HK-2 (cell line): ENCODE results near the gene LRRC42.
"Not testable (repeated sequence)": the region's sequence is repeated elsewhere in the genome, so short reads cannot be mapped to it uniquely, and the experiment has no call there.

ENCODE experiments used
- DNase-seq: peaks from one replicate; pipeline ENCODE4 v3.0.0-alpha.2; 2018; ENCODE audit not compliant: unreplicated experiment

Gene LRRC42

DNA sequence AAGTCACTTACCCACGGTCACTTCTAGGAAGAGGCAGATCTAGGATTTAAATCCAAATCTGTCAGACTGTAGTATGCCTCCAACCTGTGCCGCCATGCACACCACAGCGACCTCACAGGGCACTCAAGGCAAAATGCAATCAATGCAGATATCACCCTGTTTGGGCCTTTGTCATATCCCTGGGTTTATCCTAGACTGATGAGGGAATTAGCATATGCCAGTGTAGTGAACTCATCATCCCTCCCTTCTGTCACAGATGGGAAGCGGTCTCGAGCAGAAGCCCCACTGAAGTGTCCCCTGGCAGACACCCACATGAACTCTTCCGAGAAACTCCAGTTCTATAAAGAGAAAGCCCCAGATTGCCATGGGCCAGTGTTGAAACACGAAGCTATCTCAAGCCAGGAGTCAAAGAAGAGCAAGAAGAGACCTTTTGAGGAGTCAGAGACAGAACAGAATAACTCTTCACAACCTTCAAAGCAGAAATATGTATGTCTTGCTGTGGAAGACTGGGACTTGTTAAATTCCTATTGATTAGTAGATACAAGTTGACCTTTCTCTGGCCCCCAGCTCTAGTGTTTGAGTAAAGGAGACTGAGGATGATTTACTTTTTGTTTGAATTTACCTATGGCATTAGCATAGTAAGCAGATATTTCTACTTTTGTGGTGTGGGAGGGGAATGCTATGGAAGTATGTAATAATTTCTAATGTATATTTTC, 21.4 kb downstream of the LRRC42 start:
- DNase-seq = no peak

DNA sequence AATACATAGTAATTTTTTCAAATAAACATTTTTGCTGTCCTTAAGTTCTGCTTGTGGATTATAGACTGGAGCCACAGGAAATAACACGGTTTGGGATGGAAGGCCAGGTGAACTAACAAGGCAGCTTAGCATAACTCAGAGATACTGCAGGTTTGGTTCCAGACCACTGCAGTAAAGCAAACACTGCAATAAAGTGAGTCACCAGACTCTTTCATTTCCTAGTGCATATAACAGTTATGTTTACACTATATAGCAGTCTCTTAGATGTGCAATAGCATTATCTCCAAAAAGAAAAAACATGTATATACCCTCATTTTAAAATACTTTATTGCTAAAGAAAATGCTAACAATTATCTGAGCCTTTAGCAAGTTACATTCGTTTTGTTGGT, 22.0 kb downstream of the LRRC42 start:
- DNase-seq = no peak

DNA sequence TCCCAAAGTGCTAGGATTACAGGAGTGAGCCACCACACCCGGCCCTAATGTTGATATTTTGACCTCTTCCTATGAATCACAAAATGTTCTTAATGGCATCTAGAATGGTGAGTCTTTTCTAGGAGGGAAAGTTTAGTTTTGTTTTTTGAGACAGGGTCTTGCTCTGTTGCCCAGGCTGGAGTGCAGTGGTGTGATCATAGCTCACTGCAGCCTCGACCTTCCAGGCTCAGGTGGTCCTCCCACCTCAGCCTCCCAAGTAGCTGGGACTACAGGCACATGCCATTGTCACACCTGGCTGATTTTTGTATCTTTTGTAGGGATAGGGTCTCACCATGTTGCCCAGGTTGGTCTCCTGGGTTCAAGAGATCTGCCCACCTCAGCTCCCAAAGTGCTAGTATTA, 23.2 kb downstream of the LRRC42 start:
- not testable (repeated sequence) for DNase-seq

DNA sequence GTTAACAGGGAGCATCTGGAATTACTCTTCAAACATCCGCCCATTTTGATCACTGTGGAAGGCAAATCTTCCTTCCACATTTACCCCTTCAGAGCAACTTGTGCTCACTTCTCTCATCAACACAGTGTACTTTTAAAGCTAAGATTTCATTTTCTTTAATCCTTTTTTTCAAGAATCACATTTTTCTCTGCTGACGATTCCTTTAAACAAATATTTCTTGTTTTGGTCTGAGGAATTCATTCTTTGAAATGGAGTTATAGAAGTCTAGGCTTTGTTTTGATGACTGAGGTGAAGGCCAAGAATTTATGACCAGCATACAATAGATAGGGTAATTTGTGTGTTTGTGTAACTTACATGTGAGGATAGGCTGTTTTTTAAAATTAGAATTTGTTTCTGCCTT, 25.6 kb downstream of the LRRC42 start:
- DNase-seq = no peak

GRCh38 chr1:53975861-53976260, 29.7 kb downstream of the LRRC42 start:
- DNase-seq = no peak

GRCh38 chr1:53979712-53980450, 33.7 kb downstream of the LRRC42 start:
- no peak for DNase-seq

DNA sequence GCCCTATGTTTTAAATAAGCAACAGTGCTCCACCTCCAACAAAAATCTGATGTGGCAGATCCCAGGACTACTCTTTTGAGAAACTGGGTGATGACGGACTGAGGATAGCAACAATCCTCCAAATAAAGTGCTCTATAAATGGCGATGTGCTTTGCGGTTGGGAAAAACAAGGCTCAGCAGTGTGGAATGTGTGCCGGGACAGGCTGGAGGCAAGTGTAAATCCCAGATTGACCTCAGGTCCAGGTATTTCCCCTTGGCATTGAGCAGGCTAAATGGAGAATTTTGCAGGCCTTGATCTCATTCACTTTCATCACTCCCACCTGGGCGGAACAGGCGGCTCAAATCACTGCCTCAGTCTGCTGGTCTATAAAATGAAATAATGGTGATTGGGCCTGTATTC, 35.1 kb downstream of the LRRC42 start:
- no peak for DNase-seq

DNA sequence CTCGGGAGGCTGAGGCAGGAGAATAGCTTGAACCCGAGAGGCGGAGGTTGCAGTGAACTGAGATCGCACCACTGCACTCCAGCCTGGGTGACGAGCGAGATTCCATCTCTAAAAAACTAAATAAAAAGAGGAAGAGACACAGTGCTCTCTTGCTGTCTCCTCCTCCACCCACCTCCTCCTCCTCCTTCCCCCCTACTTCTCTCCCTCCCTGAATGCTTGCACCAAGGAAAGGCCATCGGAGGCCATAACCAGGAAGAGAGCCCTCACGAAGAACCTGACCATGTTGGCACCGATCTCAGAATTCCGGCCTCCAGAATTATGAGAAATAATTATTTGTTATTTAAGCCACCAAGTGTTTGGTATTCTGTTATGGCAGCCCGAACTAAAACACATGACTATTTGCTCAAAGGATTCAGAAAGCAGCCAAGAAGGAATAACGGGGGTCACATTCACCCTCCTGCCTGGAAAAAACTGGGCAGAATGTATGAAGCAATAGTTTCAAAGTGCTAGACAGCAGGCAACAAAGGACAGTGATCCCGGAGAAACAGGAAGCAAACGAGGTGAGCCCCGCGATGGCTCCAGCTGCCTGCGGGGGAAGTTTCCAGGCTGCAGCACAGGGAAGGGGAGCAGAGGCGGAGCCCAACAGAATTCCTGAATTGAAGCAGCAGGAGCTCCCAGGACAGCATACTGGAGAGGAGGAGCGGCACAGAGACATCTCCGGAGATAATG, 36.0 kb downstream of the LRRC42 start:
- peak; percentile 12 for DNase-seq

- DNase-seq = no peak
These were observed 36.6 kb downstream of the LRRC42 start for GRCh38 chr1:53982763-53983104.

- no peak for DNase-seq
These were observed 38.6 kb downstream of the LRRC42 start for GRCh38 chr1:53984726-53985125.

- DNase-seq = no peak
These were observed 40.3 kb downstream of the LRRC42 start for GRCh38 chr1:53986458-53986857.

- no peak for DNase-seq
These were observed 41.7 kb downstream of the LRRC42 start for GRCh38 chr1:53987880-53988279.

DNA sequence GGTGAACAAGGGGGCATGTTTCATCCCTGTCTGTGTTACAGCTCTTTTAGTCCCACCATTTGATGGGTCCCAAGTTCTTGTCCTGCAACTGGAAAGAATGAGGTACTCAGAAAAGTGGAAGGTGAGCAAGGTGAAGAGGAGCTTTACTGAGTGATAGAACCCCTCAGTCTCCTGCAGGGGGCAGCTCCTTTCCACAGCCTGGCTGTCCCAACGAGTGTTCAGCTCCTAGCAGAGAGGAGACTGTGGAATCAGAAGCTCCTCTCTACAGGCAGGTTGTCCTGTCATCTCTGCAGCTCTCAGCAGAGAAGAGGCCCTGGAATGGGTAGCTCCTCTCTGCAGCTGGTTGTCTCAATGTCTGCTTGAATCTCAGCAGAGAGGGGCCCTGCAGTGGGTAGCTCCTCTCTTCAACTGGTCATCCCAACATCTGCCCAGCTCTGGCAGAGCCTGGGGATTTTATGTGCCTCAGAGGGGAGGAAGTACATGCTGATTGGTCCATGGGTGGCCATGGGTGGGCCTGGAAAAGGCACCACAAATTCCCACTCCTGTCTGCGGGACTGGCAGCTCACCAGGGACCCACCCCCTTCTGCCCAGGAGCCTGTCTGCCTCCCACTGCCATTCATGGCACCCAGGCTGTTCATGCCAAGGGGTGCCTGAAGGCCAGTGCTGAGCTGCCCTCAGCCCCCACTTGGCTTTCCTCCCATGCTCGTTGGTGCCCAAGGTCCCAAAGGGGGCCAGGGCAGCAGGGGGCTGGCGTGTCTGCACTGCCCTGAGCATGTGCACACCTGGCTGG, 46.1 kb downstream of the LRRC42 start:
- DNase-seq = no peak

DNA sequence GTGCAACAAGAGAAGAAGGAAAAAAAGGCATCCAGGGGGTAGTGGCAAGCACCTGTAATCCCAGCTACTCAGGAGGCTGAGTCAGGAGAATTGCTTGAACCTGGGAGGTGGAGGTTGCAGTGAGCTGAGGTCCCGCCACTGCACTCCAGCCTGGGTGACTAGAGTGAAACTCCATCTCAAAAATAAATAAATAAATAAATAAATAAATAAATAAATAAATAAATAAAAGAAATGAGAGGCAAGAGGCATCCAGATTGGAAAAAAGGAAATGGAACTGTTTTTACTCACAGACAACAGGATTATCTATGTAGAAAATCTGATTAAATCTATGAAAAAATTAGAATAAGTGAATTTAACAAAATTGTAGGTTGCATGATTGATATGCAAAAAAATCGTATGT, 48.4 kb downstream of the LRRC42 start:
- DNase-seq = not testable (repeated sequence)

GRCh38 chr1:53995683-53996082, 49.5 kb downstream of the LRRC42 start:
- DNase-seq = no peak

DNA sequence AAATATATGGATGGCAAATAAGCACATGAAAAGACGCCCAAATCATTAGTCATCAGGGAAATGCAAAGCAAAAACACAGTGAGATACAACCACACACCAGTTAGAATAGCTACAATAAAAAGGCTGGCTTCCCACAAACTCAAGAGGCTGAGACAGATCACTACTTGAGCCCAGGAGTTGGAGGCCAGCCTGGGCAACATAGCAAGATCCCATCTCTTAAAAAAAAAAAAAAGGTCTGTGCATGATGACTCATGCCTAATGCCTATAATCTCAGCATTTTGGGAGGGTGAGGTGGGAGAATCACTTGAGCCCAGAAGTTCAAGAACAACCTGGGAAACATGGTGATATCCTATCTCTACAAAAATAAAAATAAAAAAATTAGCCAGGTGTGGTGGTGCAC, 52.1 kb downstream of the LRRC42 start:
- no peak for DNase-seq

DNA sequence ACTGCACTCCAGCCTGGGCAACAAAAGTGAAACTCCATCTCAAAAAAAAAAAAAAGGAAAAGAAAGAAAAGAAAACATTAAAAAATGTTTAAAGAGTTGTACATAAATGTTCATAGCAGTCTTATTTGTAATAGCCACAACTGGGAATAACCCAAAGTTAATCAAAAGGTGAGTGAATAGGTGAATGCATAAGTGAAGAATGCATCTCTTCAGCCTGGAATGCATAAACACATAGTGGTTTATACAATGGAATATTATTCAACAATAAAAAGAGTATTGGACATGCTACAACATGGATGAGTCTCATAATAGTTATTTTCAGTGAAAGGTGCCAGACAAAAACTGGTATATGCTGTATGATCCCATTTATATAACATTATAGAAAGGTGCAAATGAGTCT, 53.8 kb downstream of the LRRC42 start:
- DNase-seq = no peak

GRCh38 chr1:54001591-54001990, 55.4 kb downstream of the LRRC42 start:
- no peak for DNase-seq

DNA sequence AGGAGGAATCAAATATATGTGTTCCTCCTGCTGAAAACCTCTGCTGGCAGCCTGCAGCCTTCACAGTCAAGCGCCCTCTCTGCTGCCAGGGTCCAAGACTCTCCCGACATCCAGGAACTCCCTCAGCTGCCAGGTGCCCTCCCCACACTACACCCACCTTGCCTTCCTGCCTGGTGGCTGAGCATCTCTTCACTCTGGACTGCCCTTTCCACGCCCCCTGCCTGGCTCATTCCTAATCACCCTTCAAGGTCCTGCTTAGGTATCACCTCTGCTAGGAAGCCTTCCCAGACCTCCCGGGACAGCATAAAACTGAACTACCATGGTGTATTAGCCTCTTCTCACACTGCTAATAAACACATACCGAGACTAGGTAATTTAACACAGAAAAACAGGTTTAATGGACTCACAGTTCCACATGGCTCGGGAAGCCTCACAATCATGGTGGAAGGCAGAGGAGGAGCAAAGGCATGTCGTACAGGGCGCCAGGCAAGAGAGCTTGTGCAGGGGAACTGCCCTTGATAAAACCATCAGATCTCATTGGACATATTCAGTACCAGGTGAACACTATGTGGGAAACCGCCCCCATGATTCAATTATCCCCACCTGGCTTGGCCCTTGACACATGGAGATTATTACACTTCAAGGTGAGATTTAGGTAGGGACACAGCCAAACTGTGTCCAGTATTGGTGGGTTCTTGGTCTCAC, 56.5 kb downstream of the LRRC42 start:
- no peak for DNase-seq

DNA sequence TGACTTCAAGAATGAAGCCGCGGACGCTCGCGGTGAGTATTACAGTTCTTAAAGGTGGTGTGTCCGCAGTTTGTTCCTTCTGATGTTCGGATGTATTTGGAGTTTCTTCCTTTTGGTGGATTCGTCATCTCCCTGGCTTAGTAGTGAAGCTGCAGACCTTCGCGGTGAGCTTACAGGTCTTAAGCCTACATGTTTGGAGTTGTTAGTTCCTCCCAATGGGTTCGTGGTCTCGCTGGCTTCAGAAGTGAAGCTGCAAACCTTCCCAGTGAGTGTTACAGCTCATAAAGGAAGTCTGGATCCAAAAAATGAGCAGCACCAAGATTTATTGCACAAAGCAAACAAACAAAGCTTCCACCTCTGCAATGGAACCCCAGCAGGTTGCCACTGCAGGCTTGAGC, 57.1 kb downstream of the LRRC42 start:
- DNase-seq = no peak

DNA sequence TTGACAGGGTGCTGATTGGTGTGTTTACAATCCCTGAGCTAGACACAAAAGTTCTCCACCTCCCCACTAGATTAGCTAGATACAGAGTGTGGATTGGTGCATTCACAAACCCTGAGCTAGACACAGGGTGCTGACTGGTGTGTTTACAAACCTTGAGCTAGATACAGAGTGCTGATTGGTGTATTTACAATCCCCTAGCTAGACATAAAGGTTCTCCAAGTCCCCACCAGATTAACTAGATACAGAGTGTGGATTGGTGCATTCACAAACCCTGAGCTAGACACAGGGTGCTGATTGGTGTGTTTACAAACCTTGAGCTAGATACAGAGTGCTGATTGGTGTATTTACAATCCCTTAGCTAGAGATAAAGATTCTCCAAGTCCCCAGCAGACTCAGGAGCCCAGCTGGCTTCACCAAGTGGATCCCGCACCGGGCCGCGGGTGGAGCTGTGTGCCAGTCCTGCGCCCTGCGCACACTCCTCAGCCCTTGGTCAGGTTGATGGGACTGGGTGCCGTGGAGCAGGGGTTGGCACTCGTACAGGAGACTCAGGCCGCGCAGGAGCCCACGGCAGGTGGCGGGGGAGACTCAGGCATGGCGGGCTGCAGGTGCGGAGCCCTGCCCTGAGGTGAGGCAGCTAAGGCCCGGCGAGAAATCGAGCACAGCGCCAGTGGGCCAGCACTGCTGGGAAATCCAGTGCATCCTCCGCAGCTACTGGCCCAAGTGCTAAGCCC, 57.8 kb downstream of the LRRC42 start:
- not testable (repeated sequence) for DNase-seq
